Fibroblast of the aortic adventitia (primary cell): ENCODE measurements around the gene CFAP61. TPM values are rescaled to one million over a fixed set of nuclear protein-coding genes. Genes with fewer than 3 reads are reported as not detected.

ENCODE experiments used
- DNase-seq: peaks from one replicate; pipeline ENCODE4 v3.0.0-alpha.2; 2010; ENCODE audit warnings: low read depth
- H3K4me3 ChIP-seq: 2 replicates; pipeline ENCODE4 v1.5.1; 2011; ENCODE audit warnings: low read depth, mild to moderate bottlenecking, control low read depth, low read length, moderate library complexity
- CTCF ChIP-seq: IDR thresholded peaks from 2 replicates; pipeline ENCODE4 v1.5.1; 2011; ENCODE audit warnings: mild to moderate bottlenecking, low read length, control low read depth, inconsistent platforms; ENCODE audit not compliant: insufficient read depth
- total RNA-seq: library from RNA; depleted of rRNA; stranded (reverse); fragments of >200 nt; gene quantifications from 2 replicates; pipeline ENCODE4 v1.2.3, GENCODE V29; 2012; ENCODE audit warnings: low replicate concordance

The CFAP61 gene
- total RNA-seq, 1 donor, result 0.18 TPM

- no peak overlapping the region for H3K4me3 ChIP-seq
- DNase-seq, result no peak
- no peak for TF ChIP-seq CTCF
Measured at GRCh38 chr20:20136313-20136712, 84.0 kb downstream of the CFAP61 start.

GRCh38 chr20:20137851-20138250 is 85.5 kb downstream of the CFAP61 start:
- no peak for DNase-seq
- TF ChIP-seq CTCF, result no peak
- no peak overlapping the region for H3K4me3 ChIP-seq

GRCh38 chr20:20138301-20139064 is 86.2 kb downstream of the CFAP61 start:
- H3K4me3 ChIP-seq, result no peak overlapping the region
- DNase-seq, result no peak

GRCh38 chr20:20139403-20139802 is 87.1 kb downstream of the CFAP61 start:
- H3K4me3 ChIP-seq, result no peak overlapping the region
- no peak for TF ChIP-seq CTCF
- DNase-seq, result no peak

More at GRCh38 chr20:20138301-20139064, 86.2 kb downstream of the CFAP61 start:
- no peak for TF ChIP-seq CTCF

GRCh38 chr20:20143165-20143564 is 90.8 kb downstream of the CFAP61 start:
- DNase-seq, result no peak
- TF ChIP-seq CTCF, result no peak
- no peak overlapping the region for H3K4me3 ChIP-seq

GRCh38 chr20:20143646-20144045 is 91.3 kb downstream of the CFAP61 start:
- TF ChIP-seq CTCF, result no peak
- H3K4me3 ChIP-seq, result no peak overlapping the region
- no peak for DNase-seq

GRCh38 chr20:20148779-20149178 is 96.4 kb downstream of the CFAP61 start:
- no peak overlapping the region for H3K4me3 ChIP-seq
- DNase-seq, result no peak
- TF ChIP-seq CTCF, result no peak
